SHP77 treated with DMSO at 0.1 percent for 48 hours (cell line): Measurements from ENCODE around the gene EFNA3.

Source experiments
- DNase-seq: peaks from one replicate; lab custom pipeline; 2025; lab: John Stamatoyannopoulos, UW

Gene EFNA3

GRCh38 chr1:155068599-155068998 is 10.0 kb upstream of the EFNA3 start:
- DNase-seq, result no peak

DNA sequence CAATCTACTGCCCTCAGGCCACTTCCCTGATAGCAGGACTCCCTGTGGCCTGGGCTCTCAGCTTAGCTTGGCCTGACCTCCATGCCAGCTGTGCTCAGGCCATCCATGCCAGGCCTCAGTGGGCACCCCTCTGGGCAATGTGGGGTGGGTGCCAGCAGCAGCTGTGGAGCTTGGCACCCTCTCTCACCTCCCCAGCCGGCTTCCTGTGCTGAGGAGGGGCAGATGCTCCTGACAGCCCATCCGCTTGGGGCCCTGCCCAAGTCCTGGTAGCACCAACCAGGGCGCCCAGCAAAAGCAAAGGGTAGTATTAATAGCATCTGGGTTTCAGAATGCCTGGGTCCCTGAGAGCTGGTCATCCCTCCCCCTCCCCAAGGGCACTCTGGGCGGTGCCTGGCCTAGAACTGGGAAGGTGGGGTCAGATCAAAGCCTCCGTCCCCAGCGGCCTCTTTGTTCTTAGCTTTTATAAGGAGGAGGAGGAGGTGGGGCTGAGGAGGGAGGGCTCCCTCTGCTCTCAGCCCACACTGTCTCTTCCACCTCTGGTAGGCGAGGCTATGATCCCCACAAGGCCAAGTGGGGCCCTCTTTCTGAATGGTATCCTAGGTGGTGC is 9.0 kb upstream of the EFNA3 start:
- no peak for DNase-seq

DNA sequence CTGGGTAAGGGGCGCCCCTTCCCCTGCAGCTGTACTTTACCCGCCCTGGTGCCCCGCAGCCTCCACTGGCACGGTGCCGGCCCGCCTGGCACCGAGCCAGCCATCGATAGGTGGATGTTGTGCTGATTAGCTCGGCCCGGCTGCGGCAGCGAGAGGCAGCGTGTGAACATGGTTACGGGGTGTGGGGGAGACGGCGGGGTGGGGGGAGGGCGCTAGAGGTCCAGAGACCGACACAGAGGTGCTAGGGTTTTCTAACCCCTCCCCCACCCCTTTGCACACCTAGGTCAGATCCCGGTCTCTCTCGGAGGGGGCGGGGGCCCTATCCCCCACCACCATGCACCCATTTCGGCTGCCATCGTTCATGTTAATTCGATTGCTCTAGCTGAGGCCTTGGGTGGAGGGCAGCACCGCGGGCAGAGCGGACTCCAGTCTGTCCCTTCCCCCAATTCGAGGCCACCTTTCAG is 8.4 kb upstream of the EFNA3 start:
- DNase-seq, result no peak

DNA sequence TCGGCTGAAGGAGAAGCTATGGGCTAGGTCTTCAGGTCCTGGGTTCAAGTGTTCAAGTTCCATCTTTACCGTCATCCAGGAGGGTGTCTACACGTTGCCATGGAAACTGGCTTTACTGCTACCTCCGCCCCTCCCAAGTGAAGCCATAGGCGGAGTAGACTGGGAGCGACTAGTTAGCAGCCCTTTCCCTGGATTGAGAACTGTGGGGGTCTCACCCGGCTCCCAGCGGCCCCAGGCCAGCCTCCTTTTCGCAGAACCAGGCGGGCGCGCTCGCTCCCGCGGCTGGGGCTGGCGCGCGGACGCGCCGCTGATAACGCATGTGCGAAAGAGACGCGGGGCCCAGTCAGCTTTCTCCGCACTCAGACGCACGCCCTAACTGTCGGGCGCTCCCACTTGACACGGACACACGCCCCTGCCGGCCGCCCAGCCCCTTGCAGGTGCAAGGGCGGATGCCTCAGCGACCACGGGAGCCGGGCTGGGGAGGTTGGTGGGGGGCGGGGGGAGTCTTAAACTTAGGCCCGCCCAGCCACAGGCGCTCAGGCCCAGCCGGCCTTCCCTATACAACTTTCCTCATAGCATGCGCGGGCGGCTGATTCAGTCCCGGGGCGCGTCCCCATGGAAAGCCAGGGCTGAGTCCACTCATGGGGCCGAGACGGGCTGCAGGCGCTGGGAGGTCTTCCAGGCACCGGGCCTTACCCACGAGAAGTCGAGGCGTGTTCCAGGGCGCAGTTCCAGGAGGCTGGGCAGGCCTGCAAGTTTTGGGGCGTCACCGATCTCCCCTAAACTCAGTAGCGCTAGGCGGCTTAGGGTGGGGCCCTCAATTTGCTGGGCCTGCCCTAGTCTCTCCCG is 7.7 kb upstream of the EFNA3 start:
- DNase-seq, result peak; percentile 67

DNA sequence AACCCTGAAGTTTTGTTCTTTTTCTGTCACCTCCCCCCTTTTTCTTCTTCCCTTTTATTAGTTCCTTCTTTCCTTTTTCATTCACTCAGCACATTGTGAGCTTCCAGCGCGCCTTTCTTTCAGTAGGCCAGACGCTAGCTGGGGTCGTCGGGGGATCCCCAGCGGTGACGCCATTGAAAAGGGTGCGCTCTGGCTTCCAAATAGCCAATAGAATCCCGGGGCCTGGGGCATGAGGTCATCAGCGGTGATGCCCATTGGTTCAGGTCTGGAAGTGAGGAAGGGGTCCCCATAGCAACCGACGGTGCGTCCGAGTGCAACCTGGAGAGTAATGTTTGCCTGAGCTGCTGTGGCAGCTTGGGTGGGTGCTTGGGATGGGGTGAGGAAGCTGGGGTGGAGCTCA is 6.9 kb upstream of the EFNA3 start:
- DNase-seq, result no peak

GRCh38 chr1:155072531-155073289 is 5.9 kb upstream of the EFNA3 start:
- no peak for DNase-seq

GRCh38 chr1:155073377-155074242 is 5.0 kb upstream of the EFNA3 start:
- DNase-seq, result no peak

- no peak for DNase-seq
These were observed 3.1 kb upstream of the EFNA3 start for GRCh38 chr1:155075535-155075934.

GRCh38 chr1:155076371-155076770 is 2.3 kb upstream of the EFNA3 start:
- no peak for DNase-seq

- DNase-seq, result no peak
These were observed 1.3 kb upstream of the EFNA3 start for GRCh38 chr1:155077346-155077745.

DNA sequence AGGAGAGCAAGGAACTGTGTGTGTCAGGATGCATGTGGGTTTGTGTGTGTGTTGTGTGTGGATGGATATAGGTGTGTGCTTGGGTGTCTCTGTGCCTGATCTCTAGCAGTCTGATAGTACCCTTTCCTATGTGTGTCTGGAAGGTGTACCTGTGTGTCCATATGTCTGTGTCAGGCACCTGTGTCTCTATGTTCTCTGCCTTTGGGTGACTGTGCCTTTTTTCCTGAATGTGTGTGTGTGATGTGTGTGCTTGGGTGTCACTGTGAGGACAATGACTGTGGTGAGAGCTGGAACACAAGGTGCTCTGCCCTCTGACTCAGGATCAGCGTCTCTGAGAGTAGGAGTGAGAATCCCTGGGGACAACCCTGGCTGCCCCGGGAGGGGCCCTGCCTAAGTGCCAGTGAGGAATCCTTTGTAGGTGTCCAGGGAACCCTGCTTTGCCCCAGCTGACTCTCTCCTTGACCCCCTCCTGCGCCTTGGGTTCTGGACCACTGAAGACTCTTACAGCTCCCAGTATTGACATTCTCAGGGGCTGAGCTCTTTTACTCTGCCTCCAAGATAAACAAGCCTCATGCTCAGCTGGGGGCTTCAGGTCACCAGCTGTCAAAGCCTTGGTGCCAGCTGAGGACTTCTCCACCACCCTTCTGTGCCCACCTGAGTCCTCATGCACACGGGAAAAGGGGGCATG is 735 bp upstream of the EFNA3 start:
- DNase-seq, result no peak

GRCh38 chr1:155079210-155079486 is 511 bp downstream of the EFNA3 start:
- no peak for DNase-seq

DNA sequence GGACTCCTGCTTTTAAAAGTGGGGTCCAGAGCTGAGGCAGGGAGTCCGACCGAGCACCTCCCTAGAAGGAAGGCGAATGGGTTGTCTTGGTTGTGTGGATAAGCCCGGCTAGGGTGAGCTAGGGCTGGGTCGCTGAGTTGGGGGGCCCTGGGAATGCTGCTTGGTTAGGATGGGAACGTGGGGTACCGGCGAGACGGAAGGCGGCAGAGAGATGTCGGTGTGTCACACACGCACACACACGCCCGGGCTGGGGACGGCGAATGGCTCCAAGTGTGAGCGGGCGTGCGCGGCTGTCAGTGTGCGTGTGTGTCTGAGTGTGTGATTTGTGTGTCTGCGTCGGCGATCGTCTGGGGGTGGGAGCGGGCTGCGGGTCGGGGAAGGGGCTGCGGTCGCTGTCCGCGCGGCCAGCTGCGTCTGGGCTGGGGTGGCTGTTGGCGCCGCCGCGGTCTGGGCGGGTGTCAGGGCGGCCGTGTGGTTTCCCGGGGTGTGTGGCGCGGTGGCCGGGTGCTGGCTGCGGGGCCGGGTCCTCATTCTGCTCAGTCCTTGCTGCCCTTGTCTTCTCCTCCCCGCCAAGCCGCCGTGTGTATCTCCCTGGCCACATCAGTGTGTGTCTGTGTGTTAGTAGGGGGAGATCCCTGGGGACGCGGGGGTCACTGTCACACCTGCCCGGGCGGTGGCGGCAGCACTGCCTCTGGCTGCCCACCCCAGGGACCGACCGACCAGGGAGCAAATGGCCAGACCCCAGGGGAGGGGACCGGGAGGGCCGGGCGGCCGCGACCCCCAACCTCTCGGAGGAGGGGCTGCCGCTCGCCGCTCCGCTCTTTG is 1.1 kb downstream of the EFNA3 start:
- DNase-seq, result no peak

GRCh38 chr1:155080312-155081228 is 1.9 kb downstream of the EFNA3 start:
- peak; percentile 40 for DNase-seq

DNA sequence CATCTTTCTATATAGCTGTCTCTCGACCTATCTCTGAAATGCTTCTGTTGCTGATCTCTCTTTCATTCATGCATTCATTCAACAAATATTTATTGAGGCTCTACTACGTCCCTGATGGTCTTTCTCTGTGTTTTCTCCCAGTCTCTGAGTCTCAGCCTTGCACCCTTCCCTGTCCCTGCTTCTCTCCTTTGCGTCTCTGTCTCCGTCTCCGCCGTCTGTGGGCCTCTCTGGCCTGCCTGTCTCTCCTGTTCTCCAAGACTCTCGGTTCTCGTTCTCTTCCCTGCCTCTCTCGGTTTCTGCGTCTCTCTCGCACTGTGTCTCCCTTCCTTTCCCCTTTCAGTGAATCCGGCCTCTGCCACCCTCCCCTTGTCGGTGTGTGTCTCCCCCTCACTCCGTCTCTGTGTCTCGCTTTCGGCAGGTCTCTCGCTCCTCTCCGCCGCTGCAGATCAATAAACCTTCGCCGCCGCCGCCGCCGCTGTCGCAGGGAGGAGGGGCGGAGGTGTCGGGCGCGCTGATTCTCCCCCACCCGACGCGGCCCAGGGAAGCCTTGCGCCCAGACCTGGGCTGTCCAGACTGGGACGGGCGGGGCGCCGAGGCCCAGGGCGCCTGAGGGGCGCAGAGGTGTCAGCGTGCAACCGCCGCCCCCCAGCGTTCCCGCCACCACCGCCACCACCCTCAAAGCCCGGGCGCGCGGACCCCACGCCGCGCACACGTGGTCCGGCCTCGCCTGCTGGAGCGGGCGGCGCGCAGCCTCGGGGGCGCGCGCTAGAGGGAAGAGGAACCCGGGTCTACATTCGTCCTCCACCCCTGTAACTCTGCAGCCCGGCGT is 3.0 kb downstream of the EFNA3 start:
- no peak for DNase-seq

- DNase-seq, result no peak
These were observed 3.8 kb downstream of the EFNA3 start for GRCh38 chr1:155082301-155083051.

GRCh38 chr1:155083052-155083541 is 4.5 kb downstream of the EFNA3 start:
- no peak for DNase-seq
